Ishikawa (cell line): ENCODE measurements around the gene ACSL4.

Source experiments
- EGR1 ChIP-seq: IDR thresholded peaks from 2 replicates; pipeline ENCODE4 v1.6.1; 2012
- EP300 ChIP-seq: IDR thresholded peaks from 2 replicates; pipeline ENCODE4 v1.6.1; 2012; ENCODE audit warnings: borderline replicate concordance
- RAD21 ChIP-seq: IDR thresholded peaks from 2 replicates; pipeline ENCODE4 v1.6.1; 2012; ENCODE audit warnings: low read depth
- TAF1 ChIP-seq: IDR thresholded peaks from 2 replicates; pipeline ENCODE4 v1.6.1; 2012; ENCODE audit warnings: low read depth, mild to moderate bottlenecking

- no peak for TF ChIP-seq RAD21
- TF ChIP-seq EP300, result no peak
- no peak for TF ChIP-seq TAF1
- no peak for TF ChIP-seq EGR1
These were observed 41.3 kb downstream of the ACSL4 start for GRCh38 chrX:109691752-109692151.
